Osteocyte (in vitro differentiated cells): ENCODE results near the gene KIF23. TPM values are rescaled to one million over a fixed set of nuclear protein-coding genes. Genes with fewer than 3 reads are reported as not detected.

Source experiments
- DNase-seq: peaks from one replicate; pipeline ENCODE4 v3.0.0; 2021; ENCODE audit warnings: mixed read lengths; ENCODE audit not compliant: unreplicated experiment; ENCODE audit errors: extremely low spot score
- H3K27ac Mint-ChIP-seq: one replicate; pipeline ENCODE4 v1.8.0; 2021; ENCODE audit warnings: mild to moderate bottlenecking, mixed read lengths; ENCODE audit not compliant: unreplicated experiment
- H3K27me3 Mint-ChIP-seq: one replicate; pipeline ENCODE4 v1.8.0; 2021; ENCODE audit warnings: mixed read lengths; ENCODE audit not compliant: unreplicated experiment
- H3K36me3 Mint-ChIP-seq: one replicate; pipeline ENCODE4 v1.8.0; 2021; ENCODE audit warnings: mixed read lengths; ENCODE audit not compliant: unreplicated experiment
- H3K4me1 Mint-ChIP-seq: one replicate; pipeline ENCODE4 v1.8.0; 2021; ENCODE audit warnings: mixed read lengths; ENCODE audit not compliant: unreplicated experiment
- H3K4me3 Mint-ChIP-seq: one replicate; pipeline ENCODE4 v1.8.0; 2021; ENCODE audit warnings: mild to moderate bottlenecking, moderate library complexity, mixed read lengths; ENCODE audit not compliant: unreplicated experiment
- H3K9me3 Mint-ChIP-seq: one replicate; pipeline ENCODE4 v1.8.0; 2021; ENCODE audit warnings: mixed read lengths; ENCODE audit not compliant: unreplicated experiment
- CTCF ChIP-seq: fragments of 200-600 bp; sonication (generic); IDR thresholded peaks from 2 replicates; pipeline ENCODE4 v1.5.0; 2021; ENCODE audit warnings: antibody characterized with exemption, mild to moderate bottlenecking, moderate library complexity
- total RNA-seq: library from RNA; stranded (reverse); gene quantifications from 2 replicates; pipeline ENCODE4 v1.2.1, GENCODE V29; 2021

The KIF23 gene
- total RNA-seq, 1 donor from 2014 or later = 14.0 TPM

GRCh38 chr15:69451951-69452691, 38.0 kb downstream of the KIF23 start:
- peaks cover 42% of the 10 kb centered on the region for H3K4me1 Mint-ChIP-seq
- no peak for TF ChIP-seq CTCF
- H3K27me3 Mint-ChIP-seq = no peaks in the 10 kb centered on the region
- peak overlapping the region; percentile 98 for H3K27ac Mint-ChIP-seq
- H3K9me3 Mint-ChIP-seq = no peaks in the 10 kb centered on the region
- peak overlapping the region; percentile 92 for H3K4me3 Mint-ChIP-seq
- peaks cover 30% of the 10 kb centered on the region for H3K36me3 Mint-ChIP-seq
- no peak for DNase-seq

DNA sequence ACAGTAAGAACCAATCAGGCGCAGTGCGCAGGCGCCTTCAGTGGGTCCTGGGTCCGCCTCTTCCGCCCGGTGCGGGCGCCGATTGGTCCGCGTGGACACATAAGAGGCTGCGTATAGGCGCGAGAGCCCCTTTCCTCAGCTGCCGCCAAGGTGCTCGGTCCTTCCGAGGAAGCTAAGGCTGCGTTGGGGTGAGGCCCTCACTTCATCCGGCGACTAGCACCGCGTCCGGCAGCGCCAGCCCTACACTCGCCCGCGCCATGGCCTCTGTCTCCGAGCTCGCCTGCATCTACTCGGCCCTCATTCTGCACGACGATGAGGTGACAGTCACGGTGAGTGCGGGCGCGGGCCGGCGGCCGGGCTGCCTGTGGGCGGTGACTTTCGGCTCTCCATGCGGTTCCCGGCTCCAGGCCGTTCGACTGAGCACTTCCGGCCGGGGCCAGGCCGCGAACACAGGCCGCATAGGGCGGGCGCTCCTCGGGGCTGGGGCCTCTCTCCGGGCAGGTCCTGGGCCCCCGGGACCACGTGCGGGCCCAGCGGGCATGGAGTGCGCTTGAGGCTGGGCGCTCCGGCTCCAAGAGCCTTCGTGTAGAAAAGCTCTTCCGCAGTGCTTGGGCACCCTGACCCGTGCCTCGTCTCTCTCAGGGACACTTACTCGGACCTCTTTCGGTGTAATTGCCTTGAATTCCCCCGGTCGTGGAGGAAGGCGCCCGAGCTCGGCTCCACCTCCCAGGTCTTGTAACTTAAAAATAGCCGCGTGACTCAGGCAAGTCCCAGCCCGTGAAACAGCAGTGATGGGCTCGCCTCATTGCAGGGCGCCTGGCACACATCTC, 38.8 kb downstream of the KIF23 start, which contains the start of gene RPLP1:
TSS of gene RPLP1 (plus strand) at position 127 of the 830 bp plus-strand sequence. CDS start at position 258, 131 bp downstream.
- peak within 1 kb of the TSS; percentile 92 for H3K4me3 Mint-ChIP-seq
- DNase-seq = peak; percentile 98
- no peaks in the 10 kb centered on the region for H3K9me3 Mint-ChIP-seq
- TF ChIP-seq CTCF = no peak
- H3K4me1 Mint-ChIP-seq = peaks cover 42% of the 10 kb centered on the region
- peak within 1 kb of the TSS; percentile 98 for H3K27ac Mint-ChIP-seq
- peaks cover 34% of the 10 kb centered on the region for H3K36me3 Mint-ChIP-seq
- H3K27me3 Mint-ChIP-seq = no peaks in the 10 kb centered on the region

DNA sequence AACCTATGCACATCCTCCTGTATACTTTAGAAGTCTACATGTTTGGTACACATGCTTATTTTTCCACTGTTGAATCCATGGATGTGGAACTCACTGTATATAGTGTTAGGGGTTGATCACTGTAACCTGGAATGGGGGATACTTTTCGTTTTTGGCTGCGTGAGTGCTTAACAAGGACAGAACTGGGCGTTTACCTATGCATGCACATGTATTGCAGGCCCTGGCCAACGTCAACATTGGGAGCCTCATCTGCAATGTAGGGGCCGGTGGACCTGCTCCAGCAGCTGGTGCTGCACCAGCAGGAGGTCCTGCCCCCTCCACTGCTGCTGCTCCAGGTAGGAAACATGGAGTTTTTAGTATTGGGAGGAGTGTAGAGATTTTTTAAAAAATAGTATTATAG, 40.8 kb downstream of the KIF23 start:
- Mint-ChIP-seq H3K27me3 (no peaks in the 10 kb centered on the region), H3K9me3 (no peaks in the 10 kb centered on the region), H3K36me3 (peaks cover 34% of the 10 kb centered on the region), H3K4me3 (peak overlapping the region; percentile 92), H3K27ac (peak overlapping the region; percentile 39), H3K4me1 (peaks cover 42% of the 10 kb centered on the region)
- TF ChIP-seq CTCF = no peak
- no peak for DNase-seq

DNA sequence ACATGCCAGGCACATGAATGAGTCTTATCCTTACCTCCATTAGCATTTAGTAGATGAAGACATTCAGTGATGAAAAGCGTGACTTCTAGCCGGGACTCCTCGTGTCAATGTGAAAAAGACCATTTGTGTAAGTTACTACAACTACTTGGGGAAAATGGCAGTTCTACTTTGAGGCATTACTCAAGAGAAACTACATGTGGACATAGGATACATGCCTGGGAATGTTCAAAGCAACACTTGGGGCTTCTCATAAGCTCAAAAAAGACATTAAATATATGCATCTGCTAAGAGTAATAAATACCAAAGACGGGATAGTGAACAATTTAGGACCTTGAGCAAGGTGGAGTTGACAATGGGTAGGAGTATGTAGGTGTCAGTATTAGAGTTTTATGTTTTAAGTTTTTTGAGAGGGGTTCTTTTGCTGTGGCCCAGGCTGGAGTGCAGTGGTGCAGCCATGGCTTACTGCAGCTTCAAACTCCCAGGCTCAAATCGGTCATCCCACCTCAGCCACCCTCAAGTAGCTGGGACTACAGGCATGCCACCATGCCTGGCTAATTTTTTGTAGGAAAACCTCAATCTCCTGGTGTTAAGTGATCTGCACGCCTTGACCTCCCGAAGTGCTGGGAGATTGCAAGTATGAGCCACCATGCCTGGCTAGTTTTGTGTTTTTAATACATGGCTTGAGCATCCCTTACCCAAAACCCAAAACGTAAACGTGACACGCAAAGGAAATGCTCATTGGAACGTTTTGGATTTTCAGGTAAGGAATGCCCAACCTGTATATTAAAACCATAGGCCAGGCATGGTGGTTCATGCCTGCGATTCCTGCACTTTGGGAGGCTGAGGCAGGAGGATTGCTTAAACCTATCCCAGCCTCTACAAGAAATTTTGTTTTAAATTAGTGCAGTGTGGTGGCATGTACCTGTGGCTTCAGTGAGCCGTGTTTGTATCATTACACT, 42.3 kb downstream of the KIF23 start:
- Mint-ChIP-seq H3K36me3 (peaks cover 34% of the 10 kb centered on the region), H3K4me3 (no peak overlapping the region), H3K27me3 (no peaks in the 10 kb centered on the region), H3K9me3 (no peaks in the 10 kb centered on the region), H3K4me1 (peaks cover 40% of the 10 kb centered on the region), H3K27ac (no peak overlapping the region)
- DNase-seq = no peak
- no peak for TF ChIP-seq CTCF
